ENCODE data around the gene PFKL. TPM values are rescaled to one million over a fixed set of nuclear protein-coding genes. Genes with fewer than 3 reads are reported as not detected.

The PFKL gene
- total RNA-seq, 1 experiment from 2014 or later: 134 TPM

GRCh38 chr21:44317241-44317782 lies 17.5 kb downstream of the PFKL start:
- no peak for ATAC-seq
- POLR2A ChIA-PET: no interaction called here
- no peak for DNase-seq (ENCODE audit: low spot score)
- H3K4me1 Mint-ChIP-seq: no peaks in the 10 kb centered on the region
- H3K36me3 Mint-ChIP-seq: peaks cover 3% of the 10 kb centered on the region; the same call in 1 of the 2 replicates
- H3K27me3 Mint-ChIP-seq (ENCODE audit: low read depth): no peaks in the 10 kb centered on the region
- CTCF ChIA-PET: no interaction called here
- H3K4me3 Mint-ChIP-seq: no peak overlapping the region
- no peak overlapping the region for H3K27ac Mint-ChIP-seq
- no peaks in the 10 kb centered on the region for H3K9me3 Mint-ChIP-seq
- TF ChIP-seq TP53 (CRISPR knock-in tag; IDR thresholded peaks at IDR 0.05) (no peak), NR3C1 (CRISPR knock-in tag; conservative IDR thresholded peaks at IDR 0.05; ENCODE audit: low read depth) (no peak), NFE2L1 (CRISPR knock-in tag; IDR thresholded peaks at IDR 0.05) (no peak), CBFB (CRISPR knock-in tag; IDR thresholded peaks at IDR 0.05; ENCODE audit: low read depth) (no peak), ZNF121 (CRISPR knock-in tag; IDR thresholded peaks at IDR 0.05) (no peak), E2F1 (CRISPR knock-in tag; IDR thresholded peaks at IDR 0.05) (no peak), GABPB1 (CRISPR knock-in tag; IDR thresholded peaks at IDR 0.05) (no peak), MAX (CRISPR knock-in tag; IDR thresholded peaks at IDR 0.05) (no peak), GTF2I (CRISPR knock-in tag; conservative IDR thresholded peaks at IDR 0.05) (no peak), PRRX2 (CRISPR knock-in tag; IDR thresholded peaks at IDR 0.05) (no peak), ZNF317 (CRISPR knock-in tag; IDR thresholded peaks at IDR 0.05; ENCODE audit: borderline replicate concordance, low read depth) (no peak)
- TF ChIP-seq, protein P1, sequence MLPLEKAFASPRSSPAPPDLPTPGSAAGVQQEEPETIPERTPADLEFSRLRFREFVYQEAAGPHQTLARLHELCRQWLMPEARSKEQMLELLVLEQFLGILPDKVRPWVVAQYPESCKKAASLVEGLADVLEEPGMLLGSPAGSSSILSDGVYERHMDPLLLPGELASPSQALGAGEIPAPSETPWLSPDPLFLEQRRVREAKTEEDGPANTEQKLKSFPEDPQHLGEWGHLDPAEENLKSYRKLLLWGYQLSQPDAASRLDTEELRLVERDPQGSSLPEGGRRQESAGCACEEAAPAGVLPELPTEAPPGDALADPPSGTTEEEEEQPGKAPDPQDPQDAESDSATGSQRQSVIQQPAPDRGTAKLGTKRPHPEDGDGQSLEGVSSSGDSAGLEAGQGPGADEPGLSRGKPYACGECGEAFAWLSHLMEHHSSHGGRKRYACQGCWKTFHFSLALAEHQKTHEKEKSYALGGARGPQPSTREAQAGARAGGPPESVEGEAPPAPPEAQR (CRISPR knock-in tag; IDR thresholded peaks at IDR 0.05): no peak
- TF ChIP-seq, protein P2, sequence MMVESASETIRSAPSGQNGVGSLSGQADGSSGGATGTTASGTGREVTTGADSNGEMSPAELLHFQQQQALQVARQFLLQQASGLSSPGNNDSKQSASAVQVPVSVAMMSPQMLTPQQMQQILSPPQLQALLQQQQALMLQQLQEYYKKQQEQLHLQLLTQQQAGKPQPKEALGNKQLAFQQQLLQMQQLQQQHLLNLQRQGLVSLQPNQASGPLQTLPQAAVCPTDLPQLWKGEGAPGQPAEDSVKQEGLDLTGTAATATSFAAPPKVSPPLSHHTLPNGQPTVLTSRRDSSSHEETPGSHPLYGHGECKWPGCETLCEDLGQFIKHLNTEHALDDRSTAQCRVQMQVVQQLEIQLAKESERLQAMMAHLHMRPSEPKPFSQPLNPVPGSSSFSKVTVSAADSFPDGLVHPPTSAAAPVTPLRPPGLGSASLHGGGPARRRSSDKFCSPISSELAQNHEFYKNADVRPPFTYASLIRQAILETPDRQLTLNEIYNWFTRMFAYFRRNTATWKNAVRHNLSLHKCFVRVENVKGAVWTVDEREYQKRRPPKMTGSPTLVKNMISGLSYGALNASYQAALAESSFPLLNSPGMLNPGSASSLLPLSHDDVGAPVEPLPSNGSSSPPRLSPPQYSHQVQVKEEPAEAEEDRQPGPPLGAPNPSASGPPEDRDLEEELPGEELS (CRISPR knock-in tag; IDR thresholded peaks at IDR 0.05): no peak
- TF ChIP-seq, protein P3, sequence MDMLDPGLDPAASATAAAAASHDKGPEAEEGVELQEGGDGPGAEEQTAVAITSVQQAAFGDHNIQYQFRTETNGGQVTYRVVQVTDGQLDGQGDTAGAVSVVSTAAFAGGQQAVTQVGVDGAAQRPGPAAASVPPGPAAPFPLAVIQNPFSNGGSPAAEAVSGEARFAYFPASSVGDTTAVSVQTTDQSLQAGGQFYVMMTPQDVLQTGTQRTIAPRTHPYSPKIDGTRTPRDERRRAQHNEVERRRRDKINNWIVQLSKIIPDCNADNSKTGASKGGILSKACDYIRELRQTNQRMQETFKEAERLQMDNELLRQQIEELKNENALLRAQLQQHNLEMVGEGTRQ (CRISPR knock-in tag; IDR thresholded peaks at IDR 0.05): no peak
- TF ChIP-seq, protein P4, sequence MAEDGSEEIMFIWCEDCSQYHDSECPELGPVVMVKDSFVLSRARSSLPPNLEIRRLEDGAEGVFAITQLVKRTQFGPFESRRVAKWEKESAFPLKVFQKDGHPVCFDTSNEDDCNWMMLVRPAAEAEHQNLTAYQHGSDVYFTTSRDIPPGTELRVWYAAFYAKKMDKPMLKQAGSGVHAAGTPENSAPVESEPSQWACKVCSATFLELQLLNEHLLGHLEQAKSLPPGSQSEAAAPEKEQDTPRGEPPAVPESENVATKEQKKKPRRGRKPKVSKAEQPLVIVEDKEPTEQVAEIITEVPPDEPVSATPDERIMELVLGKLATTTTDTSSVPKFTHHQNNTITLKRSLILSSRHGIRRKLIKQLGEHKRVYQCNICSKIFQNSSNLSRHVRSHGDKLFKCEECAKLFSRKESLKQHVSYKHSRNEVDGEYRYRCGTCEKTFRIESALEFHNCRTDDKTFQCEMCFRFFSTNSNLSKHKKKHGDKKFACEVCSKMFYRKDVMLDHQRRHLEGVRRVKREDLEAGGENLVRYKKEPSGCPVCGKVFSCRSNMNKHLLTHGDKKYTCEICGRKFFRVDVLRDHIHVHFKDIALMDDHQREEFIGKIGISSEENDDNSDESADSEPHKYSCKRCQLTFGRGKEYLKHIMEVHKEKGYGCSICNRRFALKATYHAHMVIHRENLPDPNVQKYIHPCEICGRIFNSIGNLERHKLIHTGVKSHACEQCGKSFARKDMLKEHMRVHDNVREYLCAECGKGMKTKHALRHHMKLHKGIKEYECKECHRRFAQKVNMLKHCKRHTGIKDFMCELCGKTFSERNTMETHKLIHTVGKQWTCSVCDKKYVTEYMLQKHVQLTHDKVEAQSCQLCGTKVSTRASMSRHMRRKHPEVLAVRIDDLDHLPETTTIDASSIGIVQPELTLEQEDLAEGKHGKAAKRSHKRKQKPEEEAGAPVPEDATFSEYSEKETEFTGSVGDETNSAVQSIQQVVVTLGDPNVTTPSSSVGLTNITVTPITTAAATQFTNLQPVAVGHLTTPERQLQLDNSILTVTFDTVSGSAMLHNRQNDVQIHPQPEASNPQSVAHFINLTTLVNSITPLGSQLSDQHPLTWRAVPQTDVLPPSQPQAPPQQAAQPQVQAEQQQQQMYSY (CRISPR knock-in tag; IDR thresholded peaks at IDR 0.05): no peak
- TF ChIP-seq, protein P5, sequence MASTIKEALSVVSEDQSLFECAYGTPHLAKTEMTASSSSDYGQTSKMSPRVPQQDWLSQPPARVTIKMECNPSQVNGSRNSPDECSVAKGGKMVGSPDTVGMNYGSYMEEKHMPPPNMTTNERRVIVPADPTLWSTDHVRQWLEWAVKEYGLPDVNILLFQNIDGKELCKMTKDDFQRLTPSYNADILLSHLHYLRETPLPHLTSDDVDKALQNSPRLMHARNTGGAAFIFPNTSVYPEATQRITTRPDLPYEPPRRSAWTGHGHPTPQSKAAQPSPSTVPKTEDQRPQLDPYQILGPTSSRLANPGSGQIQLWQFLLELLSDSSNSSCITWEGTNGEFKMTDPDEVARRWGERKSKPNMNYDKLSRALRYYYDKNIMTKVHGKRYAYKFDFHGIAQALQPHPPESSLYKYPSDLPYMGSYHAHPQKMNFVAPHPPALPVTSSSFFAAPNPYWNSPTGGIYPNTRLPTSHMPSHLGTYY (CRISPR knock-in tag; IDR thresholded peaks at IDR 0.05): no peak
- TF ChIP-seq, protein P6, sequence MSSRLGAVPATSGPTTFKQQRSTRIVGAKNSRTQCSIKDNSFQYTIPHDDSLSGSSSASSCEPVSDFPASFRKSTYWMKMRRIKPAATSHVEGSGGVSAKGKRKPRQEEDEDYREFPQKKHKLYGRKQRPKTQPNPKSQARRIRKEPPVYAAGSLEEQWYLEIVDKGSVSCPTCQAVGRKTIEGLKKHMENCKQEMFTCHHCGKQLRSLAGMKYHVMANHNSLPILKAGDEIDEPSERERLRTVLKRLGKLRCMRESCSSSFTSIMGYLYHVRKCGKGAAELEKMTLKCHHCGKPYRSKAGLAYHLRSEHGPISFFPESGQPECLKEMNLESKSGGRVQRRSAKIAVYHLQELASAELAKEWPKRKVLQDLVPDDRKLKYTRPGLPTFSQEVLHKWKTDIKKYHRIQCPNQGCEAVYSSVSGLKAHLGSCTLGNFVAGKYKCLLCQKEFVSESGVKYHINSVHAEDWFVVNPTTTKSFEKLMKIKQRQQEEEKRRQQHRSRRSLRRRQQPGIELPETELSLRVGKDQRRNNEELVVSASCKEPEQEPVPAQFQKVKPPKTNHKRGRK (CRISPR knock-in tag; IDR thresholded peaks at IDR 0.05; ENCODE audit: borderline replicate concordance): no peak
- TF ChIP-seq, protein P7, sequence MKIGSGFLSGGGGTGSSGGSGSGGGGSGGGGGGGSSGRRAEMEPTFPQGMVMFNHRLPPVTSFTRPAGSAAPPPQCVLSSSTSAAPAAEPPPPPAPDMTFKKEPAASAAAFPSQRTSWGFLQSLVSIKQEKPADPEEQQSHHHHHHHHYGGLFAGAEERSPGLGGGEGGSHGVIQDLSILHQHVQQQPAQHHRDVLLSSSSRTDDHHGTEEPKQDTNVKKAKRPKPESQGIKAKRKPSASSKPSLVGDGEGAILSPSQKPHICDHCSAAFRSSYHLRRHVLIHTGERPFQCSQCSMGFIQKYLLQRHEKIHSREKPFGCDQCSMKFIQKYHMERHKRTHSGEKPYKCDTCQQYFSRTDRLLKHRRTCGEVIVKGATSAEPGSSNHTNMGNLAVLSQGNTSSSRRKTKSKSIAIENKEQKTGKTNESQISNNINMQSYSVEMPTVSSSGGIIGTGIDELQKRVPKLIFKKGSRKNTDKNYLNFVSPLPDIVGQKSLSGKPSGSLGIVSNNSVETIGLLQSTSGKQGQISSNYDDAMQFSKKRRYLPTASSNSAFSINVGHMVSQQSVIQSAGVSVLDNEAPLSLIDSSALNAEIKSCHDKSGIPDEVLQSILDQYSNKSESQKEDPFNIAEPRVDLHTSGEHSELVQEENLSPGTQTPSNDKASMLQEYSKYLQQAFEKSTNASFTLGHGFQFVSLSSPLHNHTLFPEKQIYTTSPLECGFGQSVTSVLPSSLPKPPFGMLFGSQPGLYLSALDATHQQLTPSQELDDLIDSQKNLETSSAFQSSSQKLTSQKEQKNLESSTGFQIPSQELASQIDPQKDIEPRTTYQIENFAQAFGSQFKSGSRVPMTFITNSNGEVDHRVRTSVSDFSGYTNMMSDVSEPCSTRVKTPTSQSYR (CRISPR knock-in tag; IDR thresholded peaks at IDR 0.05): no peak
- TF ChIP-seq, protein P8, sequence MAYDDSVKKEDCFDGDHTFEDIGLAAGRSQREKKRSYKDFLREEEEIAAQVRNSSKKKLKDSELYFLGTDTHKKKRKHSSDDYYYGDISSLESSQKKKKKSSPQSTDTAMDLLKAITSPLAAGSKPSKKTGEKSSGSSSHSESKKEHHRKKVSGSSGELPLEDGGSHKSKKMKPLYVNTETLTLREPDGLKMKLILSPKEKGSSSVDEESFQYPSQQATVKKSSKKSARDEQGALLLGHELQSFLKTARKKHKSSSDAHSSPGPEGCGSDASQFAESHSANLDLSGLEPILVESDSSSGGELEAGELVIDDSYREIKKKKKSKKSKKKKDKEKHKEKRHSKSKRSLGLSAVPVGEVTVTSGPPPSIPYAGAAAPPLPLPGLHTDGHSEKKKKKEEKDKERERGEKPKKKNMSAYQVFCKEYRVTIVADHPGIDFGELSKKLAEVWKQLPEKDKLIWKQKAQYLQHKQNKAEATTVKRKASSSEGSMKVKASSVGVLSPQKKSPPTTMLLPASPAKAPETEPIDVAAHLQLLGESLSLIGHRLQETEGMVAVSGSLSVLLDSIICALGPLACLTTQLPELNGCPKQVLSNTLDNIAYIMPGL (CRISPR knock-in tag; IDR thresholded peaks at IDR 0.05): no peak

Measured in WTC11 (cell line).